ENCODE results near the gene PDZD7.

- TF ChIP-seq YY1 (IDR thresholded peaks at IDR 0.05; ENCODE audit: insufficient read depth, insufficient read length) (no peak), SUZ12 (IDR thresholded peaks at IDR 0.05; ENCODE audit: extremely low read depth, insufficient read depth, insufficient read length) (no peak), ZNF274 (IDR thresholded peaks at IDR 0.05; ENCODE audit: low read depth, low read length) (no peak)
Observed at GRCh38 chr10:101008823-101009423, 22.0 kb downstream of the PDZD7 start.
